Stimulated activated CD4-positive, alpha-beta T cell treated with anti-CD3 and anti-CD28 coated beads, TNF-alpha, amount 100 ng/mL, for 4 hours (primary cell): ENCODE measurements around the gene STX2.

ENCODE experiments used
- DNase-seq, 3 experiments: peaks; one replicate each; pipeline ENCODE4 v3.0.0-alpha.2; 2020; ENCODE audit warnings: low read depth in 3 of 3

Gene STX2

DNA sequence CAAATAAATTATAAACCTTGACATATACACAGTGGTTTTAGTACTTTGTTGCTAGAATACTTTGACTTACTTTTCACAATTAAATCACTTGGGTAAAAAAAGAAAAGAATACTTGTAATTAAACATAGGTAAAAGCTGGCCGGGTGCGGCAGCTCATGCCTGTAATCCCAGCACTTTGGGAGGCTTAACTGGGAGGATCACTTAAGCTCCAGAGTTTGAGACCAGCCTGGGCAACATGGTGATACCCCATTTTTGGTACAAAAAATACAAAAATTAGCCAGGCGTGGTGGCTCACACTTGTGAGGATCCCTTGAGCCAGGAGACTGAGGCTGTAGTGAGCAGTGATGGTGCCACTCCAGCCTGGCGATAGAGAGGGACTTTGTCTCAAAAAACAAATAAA is 7.8 kb downstream of the STX2 start:
- no peak for DNase-seq

DNA sequence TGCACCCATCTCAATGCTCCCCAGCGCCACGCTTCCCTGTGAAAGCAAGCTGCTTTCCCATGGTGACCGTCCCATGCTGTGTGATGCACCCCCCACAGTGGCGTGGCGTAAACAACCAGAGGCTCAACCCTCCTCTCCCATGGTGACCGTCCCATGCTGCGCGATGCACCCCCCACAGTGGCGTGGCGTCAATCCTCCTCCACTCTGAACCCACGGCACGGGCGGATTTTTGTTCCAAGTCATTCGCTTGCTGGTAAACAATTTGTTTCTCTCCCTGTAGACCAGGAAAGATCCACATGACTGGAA is 8.9 kb downstream of the STX2 start:
- no peak for DNase-seq

DNA sequence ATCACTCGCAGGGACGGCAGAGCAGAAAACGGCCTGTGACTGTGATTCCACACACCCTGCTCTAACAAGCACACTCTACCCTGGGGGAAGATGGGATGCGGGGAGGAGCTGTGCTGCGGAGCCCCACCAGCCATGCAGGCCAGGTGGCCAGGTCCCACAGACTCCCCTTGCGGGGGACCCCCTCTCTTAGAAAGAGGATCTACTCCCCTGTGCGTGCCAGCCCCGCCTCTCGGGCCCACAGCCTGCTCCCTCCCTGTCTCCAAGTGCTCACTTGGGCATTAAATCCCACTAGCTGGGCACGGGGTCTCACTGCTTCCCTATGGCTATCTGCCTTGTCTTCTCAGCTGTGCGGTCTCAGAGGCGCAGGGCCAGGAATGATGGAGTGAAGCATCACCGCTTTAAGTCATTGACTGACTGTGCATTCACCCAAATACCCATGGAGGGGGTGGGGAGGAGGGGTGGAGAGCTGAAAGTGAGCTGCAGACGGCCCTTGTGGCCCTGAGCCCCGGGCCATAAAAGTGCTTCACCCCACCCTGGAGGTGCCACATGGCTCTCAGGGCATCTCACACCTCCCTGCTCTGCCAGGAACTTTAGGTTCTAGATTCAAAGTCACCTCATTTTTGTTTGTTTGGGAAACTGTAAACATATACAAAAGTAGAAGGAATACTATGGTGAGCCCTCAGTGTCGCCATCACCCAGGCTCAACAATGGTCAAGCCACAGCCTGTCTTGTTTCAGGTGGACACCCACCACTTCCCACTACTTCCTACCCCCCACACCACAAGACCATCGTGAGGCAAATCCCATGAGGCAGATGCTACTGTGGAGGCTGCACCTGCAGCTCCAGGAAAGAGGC is 9.4 kb downstream of the STX2 start:
- no peak for DNase-seq

DNA sequence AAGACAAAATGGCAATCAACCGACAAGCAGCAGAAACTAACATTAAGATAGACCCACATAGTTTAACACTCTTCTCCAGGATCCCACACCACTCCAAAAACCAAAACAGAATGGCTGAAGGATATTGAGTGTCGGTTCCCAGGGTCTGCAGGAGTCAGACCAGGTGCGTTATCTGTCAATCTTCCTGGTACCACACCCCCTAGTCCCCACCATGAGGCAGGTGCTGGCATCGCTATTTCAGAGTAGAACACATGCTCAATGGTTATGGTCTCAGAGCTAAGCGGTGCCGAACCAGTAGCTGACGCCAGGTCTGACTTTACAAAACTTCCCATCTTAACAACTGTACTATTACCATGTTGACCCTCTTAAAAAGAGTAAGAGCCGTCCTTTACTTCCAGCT is 10.2 kb downstream of the STX2 start:
- DNase-seq, result no peak

DNA sequence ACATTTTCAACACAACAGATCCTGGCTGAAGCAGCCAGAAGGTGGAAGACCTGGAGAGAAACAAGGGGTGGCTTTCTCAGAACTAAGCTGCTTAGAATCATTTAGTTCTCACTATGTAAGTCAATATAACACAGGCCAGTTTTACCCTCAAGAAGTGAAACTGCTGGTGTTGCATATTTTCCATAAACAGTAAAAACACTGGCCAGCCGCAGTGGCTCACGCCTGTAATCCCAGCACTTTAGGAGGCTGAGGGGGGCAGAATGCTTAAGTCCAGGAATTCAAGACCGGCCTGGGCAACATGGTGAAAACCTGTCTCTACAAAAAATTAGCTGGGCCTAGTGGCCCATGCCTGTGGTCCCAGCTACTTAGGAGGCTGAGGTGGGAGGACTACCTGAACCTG is 11.6 kb downstream of the STX2 start:
- DNase-seq, result no peak

DNA sequence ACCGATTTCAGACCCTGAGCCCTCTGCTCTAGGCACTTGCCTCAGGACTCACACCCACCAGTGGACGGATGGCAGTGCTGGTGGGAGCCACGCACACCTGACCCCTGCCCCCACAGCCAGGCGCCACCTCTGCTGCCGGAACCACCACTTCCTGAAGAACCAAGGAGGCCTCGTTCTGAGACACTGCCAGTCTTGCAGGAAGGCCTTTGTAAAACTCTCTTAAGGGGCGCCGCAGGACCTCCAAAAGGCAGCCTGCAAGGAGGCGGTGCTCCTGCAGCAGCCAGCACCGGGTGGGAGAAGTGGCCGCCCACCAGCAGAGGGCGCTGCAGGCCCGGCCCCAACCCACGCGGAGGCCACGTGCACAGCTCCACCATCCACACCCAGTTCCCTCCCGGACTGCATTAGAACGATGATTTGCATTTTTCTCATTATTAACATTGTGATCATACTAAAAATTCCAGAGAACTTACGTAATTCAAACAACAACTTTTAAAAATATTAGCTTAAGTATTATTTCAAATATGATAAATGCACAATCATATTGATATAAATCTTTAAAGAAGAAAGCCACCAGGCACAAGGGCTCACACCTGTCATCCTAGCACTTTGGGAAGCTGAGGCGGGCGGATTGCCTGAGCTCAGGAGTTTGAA is 12.8 kb downstream of the STX2 start:
- DNase-seq, result peak; percentile 47 to 49 (median 47)

DNA sequence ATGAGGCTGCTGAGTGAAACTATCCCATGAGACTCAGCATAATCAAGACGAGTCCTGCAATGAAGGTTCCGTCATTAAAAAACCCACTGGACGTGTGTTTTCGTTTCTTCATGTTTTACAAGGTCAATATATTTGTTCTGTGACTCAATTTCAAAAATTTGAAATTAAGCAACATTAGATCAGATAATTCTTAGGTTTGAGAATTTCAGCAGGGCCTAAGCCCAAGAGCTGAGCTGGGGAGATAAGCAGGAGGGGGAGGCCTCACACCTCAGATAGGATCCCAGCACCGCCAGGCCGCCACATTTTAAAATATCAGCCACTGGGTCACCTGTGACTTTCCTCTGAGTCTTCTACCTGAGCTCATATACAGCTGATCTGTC is 13.3 kb downstream of the STX2 start:
- DNase-seq, result no peak

DNA sequence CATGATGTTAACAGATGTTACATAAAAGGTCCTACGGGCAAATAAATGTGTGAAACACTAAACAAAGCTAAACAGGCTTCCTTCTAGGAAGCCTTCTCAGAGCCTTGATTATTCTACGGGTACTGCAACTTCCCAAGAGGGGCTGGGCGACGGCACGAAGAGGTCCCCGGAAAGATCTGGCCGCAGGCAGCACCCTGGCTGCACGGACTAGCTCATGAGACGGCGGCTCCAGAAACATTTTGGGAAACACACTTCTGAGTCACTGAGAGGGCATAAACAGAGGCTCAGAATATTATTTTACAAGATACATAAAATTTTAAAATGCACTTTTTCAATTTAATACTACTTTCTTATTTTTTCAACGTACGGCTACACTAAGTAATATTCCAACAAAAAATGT is 19.4 kb downstream of the STX2 start:
- DNase-seq, result no peak

DNA sequence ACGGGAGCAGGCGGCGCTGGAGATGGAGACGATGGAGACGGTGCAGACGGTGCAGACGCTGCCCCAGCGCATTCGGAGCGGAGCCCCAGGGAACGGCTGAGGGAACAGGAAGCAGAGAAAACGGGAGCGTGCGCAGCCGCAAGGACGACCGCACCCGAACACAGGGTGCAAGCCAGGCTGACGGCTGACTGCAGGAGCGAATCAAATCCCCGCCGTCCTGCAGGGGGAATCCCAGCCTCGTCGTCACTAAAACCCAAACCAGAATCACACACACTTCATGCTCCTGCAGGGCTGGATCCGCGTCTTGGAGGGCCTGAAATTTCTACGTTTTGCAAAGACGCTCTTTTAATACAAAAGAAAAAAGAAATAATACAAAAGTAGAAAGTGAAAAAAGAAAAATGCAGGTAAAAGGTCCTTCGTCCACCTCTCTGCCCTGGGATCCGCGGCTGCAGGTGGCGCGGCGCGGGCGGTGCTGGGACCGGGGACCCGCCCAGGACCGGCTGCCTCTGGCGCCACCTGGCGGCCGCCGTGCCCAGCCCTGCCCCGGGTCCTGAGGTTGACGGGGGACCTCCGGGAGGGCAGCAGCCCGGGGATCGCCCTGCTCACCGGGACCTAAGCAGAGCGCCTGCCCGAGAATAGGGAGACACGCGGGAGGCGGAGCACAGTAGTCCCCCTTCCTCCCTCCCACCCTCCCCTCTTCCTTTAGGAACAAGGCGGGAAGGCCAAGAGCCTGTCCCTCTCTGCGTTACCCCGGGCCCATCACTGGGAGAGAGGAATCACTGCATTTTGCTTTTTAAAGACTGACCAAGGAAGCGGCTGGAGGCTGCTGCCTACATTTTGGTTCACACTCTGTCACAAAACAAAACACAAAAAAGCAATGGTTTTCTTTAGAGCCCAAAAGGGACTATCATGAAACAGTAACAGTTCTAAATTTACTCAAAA is 20.1 kb downstream of the STX2 start:
- peak; percentile 56 to 70 (median 62) for DNase-seq

DNA sequence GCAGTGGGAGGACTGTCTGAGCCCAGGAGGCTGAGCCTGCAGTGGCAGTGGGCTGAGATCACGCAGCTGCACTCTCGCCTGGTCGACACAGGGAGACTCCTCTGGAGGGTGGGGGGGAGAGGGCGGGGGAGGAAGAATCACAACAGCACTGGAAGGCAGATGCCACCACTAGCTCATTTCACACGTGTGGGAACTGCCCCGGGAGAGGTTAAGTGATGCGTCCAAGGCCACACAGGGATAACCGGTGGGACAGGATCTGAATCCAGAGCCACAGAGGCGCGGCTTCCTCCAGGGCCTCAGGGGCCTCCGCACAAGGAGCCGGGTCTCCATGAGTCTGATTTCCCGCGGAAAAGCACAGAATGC is 20.8 kb downstream of the STX2 start:
- DNase-seq, result no peak

DNA sequence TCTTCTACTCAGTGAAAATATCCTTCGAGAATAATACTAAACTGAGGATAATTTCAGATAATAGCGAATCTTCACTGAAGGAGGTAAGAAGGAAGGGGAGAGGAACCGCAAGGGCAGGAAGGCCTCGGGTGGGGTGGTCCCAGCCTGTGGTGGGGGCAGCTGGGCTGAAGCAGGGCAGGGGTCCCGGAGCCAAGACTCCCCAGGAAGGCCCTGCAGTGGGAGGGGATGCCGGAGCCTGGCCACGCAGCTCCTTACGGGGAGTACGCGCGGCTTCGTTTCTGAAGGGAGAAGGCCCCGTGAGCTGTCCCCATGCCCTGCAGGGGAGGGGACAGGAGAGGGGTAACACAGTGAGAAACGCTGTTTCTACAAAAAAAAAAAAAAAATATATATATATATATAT is 21.2 kb downstream of the STX2 start:
- no peak for DNase-seq

DNA sequence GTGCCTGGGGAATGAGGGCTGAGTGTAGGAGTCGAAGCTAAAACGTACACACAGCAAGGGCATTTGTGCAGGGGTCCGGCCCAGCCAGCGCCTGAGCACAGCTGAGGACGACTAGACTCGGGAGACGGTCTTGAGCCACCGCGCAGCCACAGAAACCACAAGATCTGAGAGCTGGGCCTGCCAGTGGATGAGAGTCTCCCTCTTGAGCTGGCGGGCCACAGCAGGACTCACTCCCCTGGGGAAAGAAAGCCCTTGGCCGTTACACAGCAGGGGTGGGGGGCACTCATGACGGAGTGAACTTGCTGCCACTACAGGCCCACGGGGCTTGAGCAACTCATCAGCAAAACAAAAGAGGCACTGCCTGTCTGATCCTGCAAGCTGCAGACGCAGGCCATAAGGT is 23.0 kb downstream of the STX2 start:
- no peak for DNase-seq

DNA sequence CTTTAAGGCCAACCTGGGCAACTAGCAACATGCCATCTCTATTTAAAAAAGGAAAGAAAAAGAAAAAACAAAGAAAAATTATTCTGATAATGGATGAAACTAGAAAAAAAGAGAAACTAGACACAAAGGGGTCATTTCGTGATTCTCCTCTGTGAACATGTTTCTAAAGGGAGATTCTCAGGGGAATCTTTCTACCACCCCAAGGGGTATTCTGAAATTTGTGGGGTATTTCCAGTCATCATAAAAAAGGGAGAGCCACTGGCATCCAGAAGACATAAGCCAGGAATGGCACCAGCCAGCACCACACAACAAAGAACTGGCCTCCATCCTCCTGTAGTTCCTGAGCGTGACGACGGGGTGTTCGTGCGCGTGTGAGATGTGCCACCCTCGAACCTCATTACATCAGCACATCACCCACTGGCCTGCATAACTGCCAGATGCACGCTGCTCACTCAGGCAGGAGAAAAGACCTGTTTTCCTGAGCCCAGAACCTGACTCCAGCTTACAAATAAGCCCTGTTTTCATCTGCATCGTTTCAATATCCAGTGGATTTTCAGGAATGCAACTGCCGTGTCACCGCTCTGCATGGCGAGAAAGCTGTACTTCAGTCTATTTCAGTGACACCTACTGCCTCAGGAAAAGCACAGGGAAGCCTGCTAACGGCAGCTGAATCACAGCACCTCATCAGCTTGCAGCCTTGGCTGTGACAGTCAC is 23.9 kb downstream of the STX2 start:
- DNase-seq, result no peak

DNA sequence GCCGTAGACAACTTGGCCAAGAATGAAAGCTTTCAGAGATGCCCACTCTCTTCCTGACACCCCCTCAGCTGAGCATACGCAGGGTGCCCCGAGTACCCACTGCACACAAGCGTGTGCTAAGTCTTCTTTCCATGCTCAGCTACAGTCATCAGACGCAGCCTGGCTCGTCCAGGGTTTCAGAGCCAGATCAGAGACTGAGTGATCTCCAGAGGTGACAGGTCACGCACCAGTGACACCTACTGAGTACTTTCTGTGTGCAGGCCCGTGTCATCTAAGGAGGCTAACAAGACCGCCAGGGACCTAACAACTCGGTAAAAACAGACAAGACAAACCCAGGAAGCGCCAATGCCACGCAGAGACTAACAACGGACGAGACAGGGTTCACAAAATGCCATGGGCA is 25.1 kb downstream of the STX2 start:
- DNase-seq, result no peak

DNA sequence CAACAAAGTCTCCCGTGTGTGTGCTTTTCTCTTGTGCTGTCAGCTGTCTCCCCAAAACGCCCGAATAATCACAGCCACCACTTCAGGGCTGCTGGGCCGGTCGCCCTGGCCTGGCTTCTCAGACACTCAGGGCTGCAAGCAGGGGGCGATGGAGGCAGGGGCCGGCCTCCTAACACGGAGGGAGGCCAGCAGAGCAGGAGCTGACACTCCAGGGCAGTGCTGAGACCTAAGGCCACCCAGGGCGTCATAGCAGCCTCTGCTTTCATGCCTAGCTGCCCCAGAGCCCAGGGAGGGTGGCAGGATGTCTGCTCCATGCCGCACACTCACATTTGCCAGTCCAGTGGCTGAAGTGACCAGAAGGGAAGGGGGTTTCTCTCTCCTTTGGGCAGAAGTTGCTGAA is 25.6 kb downstream of the STX2 start:
- no peak for DNase-seq

DNA sequence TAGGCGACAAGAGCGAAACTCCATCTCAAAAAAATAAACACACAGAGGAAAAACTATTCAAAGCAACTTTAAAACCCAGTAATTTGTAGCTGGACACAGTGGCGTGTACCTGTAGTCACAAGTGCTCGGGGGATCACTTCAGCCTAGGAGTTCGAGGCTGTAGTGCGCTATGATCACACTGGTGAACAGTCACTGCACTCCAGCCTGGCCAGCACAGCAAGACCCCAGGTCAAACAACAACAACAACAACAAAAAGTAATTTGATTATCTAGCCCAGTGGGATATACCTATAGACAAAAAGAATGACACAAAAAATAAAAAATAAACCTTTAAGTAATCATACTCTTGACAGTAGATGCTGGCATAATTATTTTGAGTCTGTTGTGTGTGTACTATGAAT is 29.3 kb downstream of the STX2 start:
- no peak for DNase-seq

DNA sequence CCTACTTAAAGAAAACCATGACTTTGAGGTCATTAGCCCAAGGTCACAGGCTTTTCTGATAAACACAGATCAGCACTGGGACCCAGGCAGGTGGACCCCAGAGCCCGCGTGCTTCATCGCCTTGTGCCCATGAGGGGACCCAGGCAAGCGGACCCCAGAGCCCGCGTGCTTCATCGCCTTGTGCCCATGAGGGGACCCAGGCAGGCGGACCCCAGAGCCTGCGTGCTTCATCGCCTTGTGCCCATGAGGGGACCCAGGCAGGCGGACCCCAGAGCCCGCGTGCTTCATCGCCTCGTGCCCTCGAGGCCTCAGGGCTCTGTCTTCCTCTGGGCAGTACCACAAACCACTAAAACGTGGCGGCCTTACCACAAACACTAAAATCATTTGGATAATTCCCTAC is 31.7 kb downstream of the STX2 start:
- DNase-seq, result no peak

DNA sequence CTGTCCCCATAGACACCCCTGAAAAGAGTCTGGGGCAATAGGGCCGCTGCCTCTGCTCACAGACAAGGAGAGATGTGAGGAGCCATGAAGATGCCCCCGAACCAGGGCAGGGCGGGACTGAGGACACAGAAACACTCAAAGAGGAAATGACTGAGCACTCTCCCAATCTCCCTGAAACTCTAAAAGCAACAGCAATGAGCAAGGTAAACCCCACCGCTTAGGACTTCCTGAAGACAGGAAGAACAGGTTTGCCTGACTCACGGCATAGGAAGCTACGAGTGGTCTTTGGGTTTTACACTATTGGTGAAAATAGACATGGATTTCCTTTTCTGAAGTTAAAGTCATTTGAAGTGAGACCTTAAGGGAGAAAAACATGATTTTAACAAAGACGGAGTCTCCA is 32.5 kb downstream of the STX2 start:
- no peak for DNase-seq

DNA sequence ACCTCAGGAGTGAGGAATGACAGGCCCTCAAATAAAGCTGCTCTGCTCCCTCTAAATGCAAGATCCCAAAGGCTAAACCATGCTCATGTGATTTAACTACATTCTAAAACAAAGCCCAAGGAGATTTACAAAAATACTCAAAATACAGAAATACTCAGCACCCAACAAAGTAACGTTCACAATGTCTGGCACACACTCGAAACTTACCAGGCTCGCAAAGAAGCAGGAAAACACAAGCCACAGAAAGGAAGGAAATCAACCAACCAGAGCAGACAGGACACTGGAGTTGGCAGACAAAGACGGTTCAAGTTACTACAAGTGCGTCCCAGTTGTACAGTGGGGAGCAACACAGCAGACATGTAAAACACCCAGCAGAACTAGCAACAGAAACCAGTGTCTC is 33.4 kb downstream of the STX2 start:
- DNase-seq, result no peak

DNA sequence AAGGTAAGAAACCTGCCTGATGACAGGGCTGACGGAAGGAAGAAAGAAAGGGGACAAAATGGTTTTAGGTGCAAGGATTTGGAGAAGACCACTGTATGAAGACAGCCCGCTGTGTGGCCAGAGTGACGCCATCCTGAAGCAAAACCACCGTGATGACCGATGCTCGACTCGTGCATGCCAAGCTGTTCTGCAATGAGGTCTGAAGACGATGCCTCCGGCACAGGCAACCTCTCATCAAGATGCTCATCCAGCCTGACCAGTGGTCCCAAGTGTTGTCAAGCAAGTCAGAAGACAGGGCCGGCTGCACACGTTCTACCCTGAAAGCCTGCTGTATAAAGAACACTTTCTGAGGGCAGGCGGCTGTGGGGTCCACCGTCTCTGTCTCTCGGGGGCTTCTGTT is 34.8 kb downstream of the STX2 start:
- DNase-seq, result no peak

DNA sequence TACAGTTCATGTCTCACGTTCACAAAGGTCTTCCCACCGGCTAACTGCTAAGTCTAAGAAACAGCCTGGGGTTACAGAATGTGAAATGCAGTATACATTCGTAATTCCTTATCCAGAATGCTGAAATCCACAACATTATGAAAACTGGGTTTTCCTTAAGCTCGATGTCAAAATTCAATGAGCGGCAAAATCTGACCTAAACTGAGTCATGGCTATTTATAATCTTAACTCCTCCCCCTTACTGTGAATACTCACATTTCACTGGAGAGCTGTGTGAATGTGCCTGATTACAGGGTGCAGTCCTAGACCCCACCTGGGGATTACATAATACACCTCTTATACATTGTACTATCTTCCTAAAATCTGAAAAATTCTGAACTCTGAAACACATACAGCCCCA is 35.3 kb downstream of the STX2 start:
- DNase-seq, result no peak

DNA sequence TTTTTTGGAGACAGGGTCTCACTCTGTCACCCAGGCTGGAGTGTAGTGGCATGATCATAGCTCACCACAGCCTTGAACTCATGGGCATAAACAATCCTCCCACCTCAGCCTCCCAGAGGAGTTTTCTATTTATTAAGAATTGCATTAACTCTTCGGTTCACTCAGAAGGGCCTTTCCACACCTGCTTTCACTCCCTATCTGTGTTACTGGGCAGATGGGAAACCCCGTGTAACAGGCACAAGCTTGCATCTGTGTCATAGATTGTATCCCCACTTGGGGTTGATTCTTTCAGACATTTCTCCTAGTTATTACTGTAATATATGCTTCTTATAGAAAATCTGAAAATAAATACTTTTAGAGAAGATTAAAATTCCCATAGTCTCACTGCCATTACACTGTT is 38.7 kb downstream of the STX2 start:
- no peak for DNase-seq
